OCI-LY7 (cell line): Measurements from ENCODE around the gene TNFRSF1A. TPM values are rescaled to one million over a fixed set of nuclear protein-coding genes. Genes with fewer than 3 reads are reported as not detected.

Source experiments
- BruUV-seq: library from RNA; stranded (reverse); fragments of 400-500 nt; replicated peaks from 2 replicates; lab custom pipeline; 2021; lab: Mats Ljungman, UMichigan
- CTCF ChIA-PET: fragments of 300-600 bp; sonication (Branson Sonifier 250); formaldehyde crosslinking; loops from one replicate; lab custom pipeline; 2022; ENCODE audit warnings: antibody characterized with exemption; ENCODE audit not compliant: unreplicated experiment; lab: Charles Lee
- POLR2A ChIA-PET: fragments of 300-600 bp; sonication (Branson Sonifier 250); formaldehyde crosslinking; loops from one replicate; lab custom pipeline; 2022; ENCODE audit warnings: antibody characterized with exemption; lab: Charles Lee
- DNase-seq: peaks from one replicate; pipeline ENCODE4 v3.0.0-alpha.2; 2015; ENCODE audit warnings: low spot score
- H2AFZ ChIP-seq: fragments of 200-600 bp; sonication (generic), shearing (Covaris generic); 2 replicates; pipeline ENCODE4 v1.6.1; 2014; ENCODE audit warnings: mild to moderate bottlenecking, antibody characterized with exemption, low read length, moderate library complexity
- H3K27ac ChIP-seq: fragments of 200-600 bp; sonication (generic); 2 replicates; pipeline ENCODE4 v1.5.1; 2014; ENCODE audit warnings: mixed run types, low read depth, mild to moderate bottlenecking, moderate library complexity, low read length, inconsistent platforms; ENCODE audit not compliant: poor library complexity, severe bottlenecking
- H3K36me3 ChIP-seq: fragments of 200-600 bp; sonication (generic); 2 replicates; pipeline ENCODE4 v1.6.1; 2014; ENCODE audit warnings: mild to moderate bottlenecking, antibody characterized with exemption, low read length, moderate library complexity, mixed read lengths; ENCODE audit not compliant: insufficient read depth
- H3K4me1 ChIP-seq: fragments of 200-600 bp; sonication (generic); 2 replicates; pipeline ENCODE4 v1.5.1; 2014; ENCODE audit warnings: mild to moderate bottlenecking, low read length; ENCODE audit not compliant: insufficient read depth, poor library complexity, severe bottlenecking
- H3K4me2 ChIP-seq: fragments of 200-600 bp; sonication (generic); 2 replicates; pipeline ENCODE4 v1.6.1; 2014; ENCODE audit warnings: mild to moderate bottlenecking, low read length
- H3K4me3 ChIP-seq: fragments of 200-600 bp; sonication (generic); 2 replicates; pipeline ENCODE4 v1.5.1; 2014; ENCODE audit warnings: mild to moderate bottlenecking, low read depth, low read length; ENCODE audit not compliant: poor library complexity, severe bottlenecking
- H3K79me2 ChIP-seq: fragments of 200-600 bp; sonication (generic); 2 replicates; pipeline ENCODE4 v1.6.1; 2016; ENCODE audit warnings: low read depth, mild to moderate bottlenecking, low read length, moderate library complexity, mixed read lengths; ENCODE audit not compliant: insufficient read depth
- H3K9me2 ChIP-seq: fragments of 200-600 bp; sonication (generic); 2 replicates; pipeline ENCODE4 v1.6.1; 2016; ENCODE audit warnings: mild to moderate bottlenecking, low read length, mixed read lengths; ENCODE audit not compliant: insufficient read depth
- H3K9me3 ChIP-seq: fragments of 200-600 bp; sonication (generic); 2 replicates; pipeline ENCODE4 v1.6.1; 2014; ENCODE audit warnings: mild to moderate bottlenecking, mixed run types, low read length, mixed read lengths
- H4K20me1 ChIP-seq: fragments of 200-600 bp; sonication (generic); 2 replicates; pipeline ENCODE4 v1.6.1; 2014; ENCODE audit warnings: mild to moderate bottlenecking, antibody characterized with exemption, low read length, moderate library complexity, mixed read lengths; ENCODE audit not compliant: insufficient read depth
- CTCF ChIP-seq: fragments of 200-600 bp; sonication (generic); conservative IDR thresholded peaks from 2 replicates; pipeline ENCODE4 v1.5.1; 2014; ENCODE audit warnings: mild to moderate bottlenecking, antibody characterized with exemption, low read length, moderate library complexity, mixed read lengths
- EZH2phosphoT487 ChIP-seq: fragments of 200-600 bp; sonication (generic); IDR thresholded peaks from 2 replicates; pipeline ENCODE4 v1.6.1; 2018; ENCODE audit warnings: low read depth, borderline replicate concordance, mild to moderate bottlenecking, mixed run types, antibody characterized with exemption, low read length, moderate library complexity, mixed read lengths
- intact Hi-C: fragments of 100-400 bp; cut with micrococcal nuclease; formaldehyde crosslinking; loops from one replicate; pipeline ENCODE4 v1.10.0; 2022; ENCODE audit not compliant: unreplicated experiment
- total RNA-seq, 2 experiments: library from RNA; depleted of rRNA in 1 of 2; stranded (reverse); fragments of >200 nt in 1 of 2; shearing (Covaris generic) in 1 of 2; gene quantifications; 2 replicates each; pipeline ENCODE4 v1.2.3, GENCODE V29; 2014 to 2022

The TNFRSF1A gene
- total RNA-seq, 2 experiments from 2014 or later, result 37.3 to 50.9 TPM

- Histone ChIP-seq H3K79me2 (peaks cover 49% of the 10 kb centered on the region; the same call in 1 of the 2 replicates), H3K4me2 (peak overlapping the region; percentile 85), H3K9me2 (no peaks in the 10 kb centered on the region), H2AFZ (no peak overlapping the region; the same call in 1 of the 2 replicates), H3K9me3 (no peaks in the 10 kb centered on the region), H4K20me1 (no peaks in the 10 kb centered on the region), H3K4me1 (peaks cover 76% of the 10 kb centered on the region), H3K4me3 (peak overlapping the region; percentile 79), H3K27ac (peak overlapping the region; percentile 56), H3K36me3 (no peaks in the 10 kb centered on the region)
- intact Hi-C loops, result no loop called here
- TF ChIP-seq EZH2phosphoT487 (no peak), CTCF (no peak)
- CTCF ChIA-PET, result interaction anchor here (0.6 to 1.3 kb wide), 3 partner anchors 21 to 94 kb away, joined by 3 read pairs; no protein-coding TSS in a partner anchor
- DNase-seq, result no peak
- POLR2A ChIA-PET, result interaction anchor here (1.0 kb wide), 1 partner anchor 27 kb away, joined by 4 read pairs; no protein-coding TSS in a partner anchor
- BruUV-seq, result no TSS peak
Measured at GRCh38 chr12:6340745-6341416, 995 bp downstream of the TNFRSF1A start.

- intact Hi-C loops, result no loop called here
- ChIA-PET CTCF (interaction anchor here (0.6 to 1.0 kb wide), 3 partner anchors 16 to 94 kb away, joined by 3 to 5 read pairs (median 3); no protein-coding TSS in a partner anchor), POLR2A (interaction anchor here (1.0 to 1.7 kb wide), 3 partner anchors 16 to 28 kb away, joined by 4 to 11 read pairs (median 4); no protein-coding TSS in a partner anchor)
- Histone ChIP-seq H3K9me3 (no peaks in the 10 kb centered on the region), H3K4me1 (peaks cover 76% of the 10 kb centered on the region), H2AFZ (no peak overlapping the region), H3K4me3 (peak overlapping the region; percentile 79), H4K20me1 (no peaks in the 10 kb centered on the region), H3K36me3 (peaks cover 1% of the 10 kb centered on the region; the same call in 1 of the 2 replicates), H3K4me2 (peak overlapping the region; percentile 85), H3K9me2 (no peaks in the 10 kb centered on the region), H3K27ac (peak overlapping the region; percentile 56), H3K79me2 (peaks cover 54% of the 10 kb centered on the region; the same call in 1 of the 2 replicates)
- no peak for TF ChIP-seq CTCF
- TF ChIP-seq EZH2phosphoT487, result no peak
- no TSS peak for BruUV-seq
- DNase-seq, result no peak
Measured at GRCh38 chr12:6340032-6340638, 1.7 kb downstream of the TNFRSF1A start.
